Mesenchymal stem cell (in vitro differentiated cells and primary cell): Measurements from ENCODE around the gene TMEM63A.

Source experiments
- DNase-seq: peaks from one replicate; pipeline ENCODE4 v3.0.0-alpha.2; 2013
- H2AFZ ChIP-seq: one replicate; pipeline ENCODE4 v1.6.1; 2013; ENCODE audit warnings: low read depth, mild to moderate bottlenecking, control low read depth, inconsistent platforms, low read length, moderate library complexity
- H2AK5ac ChIP-seq: 2 replicates; pipeline ENCODE4 v1.6.1; 2013; ENCODE audit warnings: low read length, moderate library complexity, mild to moderate bottlenecking, inconsistent platforms; ENCODE audit not compliant: severe bottlenecking
- H2BK120ac ChIP-seq: one replicate; pipeline ENCODE4 v1.6.1; 2013; ENCODE audit warnings: low read depth, mild to moderate bottlenecking, inconsistent platforms, low read length, moderate library complexity
- H2BK12ac ChIP-seq, 2 experiments: one replicate each; pipeline ENCODE4 v1.6.1; 2013; ENCODE audit warnings: inconsistent platforms in 2 of 2, low read length in 2 of 2, mild to moderate bottlenecking in 2 of 2, moderate library complexity in 2 of 2, control low read depth in 1 of 2
- H2BK15ac ChIP-seq: one replicate; pipeline ENCODE4 v1.6.1; 2013; ENCODE audit warnings: mild to moderate bottlenecking, low read depth, inconsistent platforms; ENCODE audit not compliant: poor library complexity, severe bottlenecking
- H2BK5ac ChIP-seq: 2 replicates; pipeline ENCODE4 v1.6.1; 2013; ENCODE audit warnings: low read depth, mild to moderate bottlenecking, low read length, control low read depth, inconsistent platforms; ENCODE audit not compliant: poor library complexity, severe bottlenecking
- H3K14ac ChIP-seq, 2 experiments: one replicate each; pipeline ENCODE4 v1.6.1; 2013; ENCODE audit warnings: inconsistent platforms in 2 of 2, low read length in 2 of 2, control low read depth in 1 of 2, mild to moderate bottlenecking in 1 of 2, moderate library complexity in 1 of 2
- H3K18ac ChIP-seq, 2 experiments: one replicate each; pipeline ENCODE4 v1.6.1; 2013; ENCODE audit warnings: inconsistent platforms in 2 of 2, low read length in 2 of 2, control low read depth in 1 of 2, low read depth in 1 of 2, mild to moderate bottlenecking in 1 of 2
- H3K23ac ChIP-seq, 2 experiments: one replicate each; pipeline ENCODE4 v1.6.1; 2013; ENCODE audit warnings: inconsistent platforms in 2 of 2, low read length in 2 of 2, mild to moderate bottlenecking in 2 of 2, moderate library complexity in 2 of 2, control low read depth in 1 of 2
- H3K27ac ChIP-seq: 2 replicates; pipeline ENCODE4 v1.5.1; 2013; ENCODE audit warnings: mild to moderate bottlenecking, moderate library complexity, low read length, control low read depth, inconsistent platforms; ENCODE audit not compliant: poor library complexity, severe bottlenecking
- H3K27me3 ChIP-seq, 2 experiments: 2 replicates each; pipeline versions ENCODE4 v1.6.1 to v1.7.0; 2013; ENCODE audit warnings: low read length in 2 of 2, mild to moderate bottlenecking in 2 of 2, moderate library complexity in 2 of 2, control low read depth in 1 of 2, inconsistent platforms in 1 of 2; ENCODE audit not compliant: control insufficient read depth in 1 of 2, insufficient read depth in 1 of 2
- H3K36me3 ChIP-seq, 2 experiments: 2 replicates each; pipeline versions ENCODE4 v1.6.1 to v1.7.0; 2013; ENCODE audit warnings: low read length in 2 of 2, control low read depth in 1 of 2, inconsistent platforms in 1 of 2, low read depth in 1 of 2, mild to moderate bottlenecking in 1 of 2; ENCODE audit not compliant: insufficient read depth in 2 of 2, control insufficient read depth in 1 of 2
- H3K4ac ChIP-seq, 2 experiments: one replicate each; pipeline ENCODE4 v1.6.1; 2013; ENCODE audit warnings: inconsistent platforms in 2 of 2, low read length in 2 of 2, mild to moderate bottlenecking in 2 of 2, moderate library complexity in 2 of 2, control low read depth in 1 of 2, low read depth in 1 of 2
- H3K4me1 ChIP-seq: 2 replicates; pipeline ENCODE4 v1.6.1; 2013; ENCODE audit warnings: low read depth, low read length, control low read depth; ENCODE audit not compliant: control insufficient read depth, insufficient read depth
- H3K4me2 ChIP-seq: 2 replicates; pipeline ENCODE4 v1.6.1; 2013; ENCODE audit warnings: low read length, mild to moderate bottlenecking, inconsistent platforms; ENCODE audit not compliant: poor library complexity, severe bottlenecking
- H3K4me3 ChIP-seq, 2 experiments: 2 replicates each; pipeline versions ENCODE4 v1.5.1 to v1.7.0; 2013; ENCODE audit warnings: low read length in 2 of 2, mild to moderate bottlenecking in 2 of 2, control low read depth in 1 of 2, low read depth in 1 of 2; ENCODE audit not compliant: insufficient read depth in 1 of 2
- H3K79me1 ChIP-seq: replicated peaks from 2 replicates; pipeline ENCODE4 v1.6.1; 2013; ENCODE audit warnings: mild to moderate bottlenecking, control low read depth, low read length, inconsistent platforms; ENCODE audit not compliant: poor library complexity, severe bottlenecking
- H3K9ac ChIP-seq: 2 replicates; pipeline ENCODE4 v1.7.0; 2013; ENCODE audit warnings: mild to moderate bottlenecking, low read length, moderate library complexity
- H3K9me3 ChIP-seq: 2 replicates; pipeline ENCODE4 v1.7.0; 2013; ENCODE audit warnings: mild to moderate bottlenecking, low read length; ENCODE audit not compliant: control insufficient read depth
- H4K8ac ChIP-seq: one replicate; pipeline ENCODE4 v1.6.1; 2013; ENCODE audit warnings: inconsistent platforms, mild to moderate bottlenecking, low read length, moderate library complexity
- H4K91ac ChIP-seq: one replicate; pipeline ENCODE4 v1.6.1; 2013; ENCODE audit warnings: mild to moderate bottlenecking, low read length, inconsistent platforms
- WGBS: methylation state at CpG from one replicate; pipeline ENCODE4 v1.1.7; 2013; ENCODE audit warnings: mixed read lengths; 5-methylcytosine and 5-hydroxymethylcytosine counted together

The TMEM63A gene

DNA sequence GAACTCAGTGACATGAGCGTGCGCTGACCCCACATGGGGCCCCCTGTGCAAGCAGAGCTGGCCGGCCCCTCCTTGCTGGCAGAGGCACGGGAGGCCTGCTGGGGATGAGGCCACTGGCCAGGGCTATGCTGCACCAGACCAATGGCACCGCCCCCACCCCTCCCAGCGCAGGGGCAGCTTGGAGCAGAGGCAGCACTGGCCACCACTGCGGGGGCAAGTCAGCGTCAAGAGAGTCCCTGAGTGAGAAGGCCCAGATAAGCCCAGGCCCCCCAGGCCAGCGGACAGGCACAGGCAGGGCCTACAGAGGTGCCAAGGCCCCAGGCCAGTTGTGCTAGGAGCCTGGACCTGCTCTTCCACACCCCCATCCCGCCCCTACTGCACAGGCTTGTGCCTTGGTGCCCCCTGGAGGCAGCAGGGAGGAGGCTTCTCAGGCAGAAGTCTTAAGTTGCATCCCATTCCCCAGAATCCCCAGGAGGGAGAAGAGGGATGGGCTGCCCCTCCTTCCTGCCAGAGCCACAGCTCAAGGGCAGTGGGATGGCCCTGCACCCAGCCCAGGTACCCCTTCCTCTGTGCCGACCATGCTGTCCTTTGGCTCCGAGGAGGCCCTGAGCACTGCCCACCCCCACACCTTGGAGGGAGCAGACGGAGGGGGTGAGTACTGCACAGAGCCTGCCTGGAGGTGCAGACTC is 36.5 kb downstream of the TMEM63A start:
- WGBS: 72% methylated on average over 13 of the region's 13 CpGs
- H4K91ac ChIP-seq: no peak overlapping the region
- H4K8ac ChIP-seq: peak overlapping the region; percentile 60
- no peak overlapping the region for H2AK5ac ChIP-seq
- H3K79me1 ChIP-seq: no peaks in the 10 kb centered on the region
- H2BK15ac ChIP-seq: no peak overlapping the region
- H2BK12ac ChIP-seq: no peak overlapping the region
- H3K36me3 ChIP-seq: peaks cover 67 to 68% of the 10 kb centered on the region in 2 experiments
- no peak overlapping the region for H3K4me3 ChIP-seq
- H3K9me3 ChIP-seq: no peaks in the 10 kb centered on the region
- no peak overlapping the region for H2BK120ac ChIP-seq
- H2BK5ac ChIP-seq: no peak overlapping the region
- H3K4me1 ChIP-seq: peaks cover 3% of the 10 kb centered on the region
- no peak overlapping the region for H3K18ac ChIP-seq
- no peaks in the 10 kb centered on the region for H3K27me3 ChIP-seq
- peak overlapping the region; percentile 11 for H3K9ac ChIP-seq
- H3K23ac ChIP-seq: no peak overlapping the region
- no peak overlapping the region for H3K4ac ChIP-seq
- peak; percentile 80 for DNase-seq
- H3K14ac ChIP-seq: no peak overlapping the region
- H2AFZ ChIP-seq: no peak overlapping the region
- no peak overlapping the region for H3K27ac ChIP-seq
- no peak overlapping the region for H3K4me2 ChIP-seq

GRCh38 chr1:225845097-225845496 is 37.1 kb downstream of the TMEM63A start:
- no peak overlapping the region for H3K27ac ChIP-seq
- no peak overlapping the region for H2BK120ac ChIP-seq
- peaks cover 3% of the 10 kb centered on the region for H3K4me1 ChIP-seq
- no peak for DNase-seq
- no peak overlapping the region for H4K91ac ChIP-seq
- H3K9ac ChIP-seq: no peak overlapping the region
- peaks cover 70 to 74% of the 10 kb centered on the region in 2 experiments for H3K36me3 ChIP-seq
- H3K79me1 ChIP-seq: no peaks in the 10 kb centered on the region
- no peak overlapping the region for H2AK5ac ChIP-seq
- H3K4me3 ChIP-seq: no peak overlapping the region
- H3K27me3 ChIP-seq: no peaks in the 10 kb centered on the region
- H3K4ac ChIP-seq: no peak overlapping the region
- H3K4me2 ChIP-seq: no peak overlapping the region
- H2BK15ac ChIP-seq: no peak overlapping the region
- no peak overlapping the region for H4K8ac ChIP-seq
- no peak overlapping the region for H2BK12ac ChIP-seq
- no peak overlapping the region for H3K14ac ChIP-seq
- no peak overlapping the region for H2AFZ ChIP-seq
- no peaks in the 10 kb centered on the region for H3K9me3 ChIP-seq
- no peak overlapping the region for H3K18ac ChIP-seq
- no peak overlapping the region for H3K23ac ChIP-seq
- no peak overlapping the region for H2BK5ac ChIP-seq
- 95% methylated on average over 14 of the region's 14 CpGs for WGBS

DNA sequence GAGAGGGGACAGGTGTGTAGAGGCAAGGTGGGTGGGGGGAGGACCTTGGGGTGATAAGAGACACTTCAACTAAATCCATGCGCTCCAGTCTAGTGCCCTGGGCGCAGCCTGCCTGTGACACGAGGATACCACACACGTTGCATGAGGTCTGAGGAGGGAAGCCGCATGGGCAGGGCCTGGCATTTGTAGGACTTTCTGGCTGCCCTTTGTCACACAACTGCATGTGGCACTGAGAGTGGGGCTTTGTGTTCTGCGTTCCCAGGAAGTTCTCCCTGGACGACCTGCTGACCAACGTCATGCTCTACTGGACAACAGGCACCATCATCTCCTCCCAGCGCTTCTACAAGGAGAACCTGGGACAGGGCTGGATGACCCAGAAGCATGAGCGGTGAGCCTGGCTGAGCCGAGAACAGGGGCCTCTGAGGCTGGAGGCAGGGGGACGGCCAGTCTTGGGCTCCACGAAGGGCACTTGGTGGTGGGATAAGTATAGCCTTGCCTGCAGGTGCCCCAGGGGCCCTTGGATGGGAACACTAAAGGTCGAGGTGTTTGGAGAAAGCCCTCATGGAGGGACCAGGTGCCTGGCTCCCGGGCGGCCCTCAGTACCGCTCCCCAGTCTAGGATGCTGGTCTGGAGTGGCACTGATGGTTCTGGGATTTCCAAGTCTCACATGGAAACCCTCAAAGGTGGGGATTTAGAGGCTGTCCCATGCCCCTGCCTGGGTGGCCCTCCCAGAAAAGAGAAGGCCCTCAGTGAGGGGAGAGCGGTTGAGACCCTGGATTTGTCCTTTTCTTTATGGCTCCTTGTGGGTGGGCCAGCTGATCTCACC is 37.7 kb downstream of the TMEM63A start:
- H3K4me1 ChIP-seq: peaks cover 3% of the 10 kb centered on the region
- no peak overlapping the region for H4K8ac ChIP-seq
- H2BK12ac ChIP-seq: no peak overlapping the region
- no peak overlapping the region for H3K14ac ChIP-seq
- no peak overlapping the region for H3K4me2 ChIP-seq
- peak overlapping the region in 1 of 2 experiments; percentile 40 for H3K4ac ChIP-seq
- no peak overlapping the region for H2BK15ac ChIP-seq
- no peak overlapping the region for H2BK120ac ChIP-seq
- no peak overlapping the region for H4K91ac ChIP-seq
- H2AFZ ChIP-seq: no peak overlapping the region
- H3K18ac ChIP-seq: no peak overlapping the region
- H3K9ac ChIP-seq: no peak overlapping the region
- H3K36me3 ChIP-seq: peaks cover 71 to 78% of the 10 kb centered on the region in 2 experiments
- no peak for DNase-seq
- H2AK5ac ChIP-seq: no peak overlapping the region
- H3K27ac ChIP-seq: no peak overlapping the region
- no peak overlapping the region for H3K23ac ChIP-seq
- no peaks in the 10 kb centered on the region for H3K79me1 ChIP-seq
- 92% methylated on average over 18 of the region's 18 CpGs for WGBS
- H3K27me3 ChIP-seq: no peaks in the 10 kb centered on the region
- no peaks in the 10 kb centered on the region for H3K9me3 ChIP-seq
- no peak overlapping the region for H2BK5ac ChIP-seq
- peak overlapping the region in 1 of 2 experiments; percentile 5 for H3K4me3 ChIP-seq

DNA sequence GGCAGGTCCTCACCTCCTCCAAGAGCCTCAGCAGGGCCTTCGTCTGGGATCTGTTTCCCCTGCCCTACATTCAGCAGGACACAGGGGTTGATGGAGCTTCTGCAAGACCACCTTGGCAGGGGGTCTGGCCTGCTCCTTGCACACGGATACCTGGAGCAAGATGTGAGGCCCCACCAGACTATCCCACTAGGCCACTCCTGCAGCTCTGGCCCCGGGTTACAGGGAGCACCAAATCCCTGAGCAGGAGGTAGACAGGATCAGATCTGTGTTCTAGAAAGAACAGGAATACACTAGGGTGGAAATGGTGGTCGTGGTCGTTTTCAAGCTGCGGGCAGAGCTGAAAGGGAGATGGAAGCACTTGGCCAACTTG is 38.8 kb downstream of the TMEM63A start:
- H3K27me3 ChIP-seq: no peaks in the 10 kb centered on the region
- H3K4me1 ChIP-seq: peaks cover 3% of the 10 kb centered on the region
- H4K8ac ChIP-seq: no peak overlapping the region
- no peak overlapping the region for H2AFZ ChIP-seq
- H2BK5ac ChIP-seq: no peak overlapping the region
- no peak for DNase-seq
- H3K23ac ChIP-seq: no peak overlapping the region
- H3K4ac ChIP-seq: no peak overlapping the region
- no peak overlapping the region for H2AK5ac ChIP-seq
- H3K18ac ChIP-seq: no peak overlapping the region
- H3K36me3 ChIP-seq: peaks cover 72 to 86% of the 10 kb centered on the region in 2 experiments
- no peak overlapping the region for H3K27ac ChIP-seq
- no peak overlapping the region for H3K4me2 ChIP-seq
- H2BK15ac ChIP-seq: no peak overlapping the region
- no peaks in the 10 kb centered on the region for H3K79me1 ChIP-seq
- H4K91ac ChIP-seq: no peak overlapping the region
- no peak overlapping the region for H2BK120ac ChIP-seq
- H3K14ac ChIP-seq: no peak overlapping the region
- H3K4me3 ChIP-seq: no peak overlapping the region
- no peaks in the 10 kb centered on the region for H3K9me3 ChIP-seq
- no peak overlapping the region for H2BK12ac ChIP-seq
- H3K9ac ChIP-seq: no peak overlapping the region
- WGBS: 95% methylated on average over 6 of the region's 6 CpGs
